CD4-positive, alpha-beta T cell treated with Interleukin-17A for 4 hours (primary cell): ENCODE results near the gene VTI1A.
"Not testable (repeated sequence)": the region's sequence is repeated elsewhere in the genome, so short reads cannot be mapped to it uniquely, and the experiment has no call there.

Source experiments
- DNase-seq: peaks from one replicate; pipeline ENCODE4 v3.0.0-alpha.2; 2020; ENCODE audit warnings: mixed read lengths

Gene VTI1A

DNA sequence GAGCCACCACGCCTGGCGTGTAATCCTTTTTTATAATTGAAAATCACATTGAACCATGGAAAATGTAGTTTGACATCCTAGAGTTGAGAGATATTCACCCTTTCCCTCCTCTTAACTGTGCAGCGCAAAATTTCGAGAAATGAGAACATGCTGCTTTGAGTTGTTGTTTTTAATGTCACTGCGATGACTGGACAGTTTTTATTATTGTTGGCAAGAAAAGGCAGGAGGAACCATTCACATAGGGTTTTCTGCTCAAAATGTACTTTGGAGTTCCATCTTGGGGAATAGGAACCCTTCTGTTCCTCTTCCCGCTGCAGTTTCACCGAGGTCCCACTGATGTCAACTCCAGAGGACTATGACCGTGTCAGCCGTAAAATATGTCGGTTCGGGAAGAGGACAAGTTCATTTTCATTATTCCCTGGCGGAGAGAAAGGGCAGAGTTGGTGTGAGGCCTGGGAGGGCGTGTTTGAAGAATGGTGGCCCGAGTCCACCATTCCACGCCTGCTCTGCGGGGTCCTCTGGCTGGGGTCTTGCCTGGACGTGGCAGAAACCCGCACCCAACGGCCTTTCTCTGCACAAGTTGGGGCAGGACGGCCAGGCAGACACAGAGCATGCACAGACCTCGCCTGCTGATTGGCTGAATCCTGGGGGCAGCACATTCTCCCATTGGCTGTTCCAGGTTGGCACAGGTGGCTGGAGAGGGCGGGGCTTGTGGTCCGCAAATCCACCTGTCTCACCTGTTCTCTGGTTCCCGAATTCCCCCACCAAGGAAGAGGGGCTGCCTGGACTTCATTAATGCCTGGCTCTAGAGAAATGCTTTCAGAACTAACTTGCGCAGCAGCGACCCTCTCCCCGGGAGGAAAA lies 397.9 kb downstream of the VTI1A start:
- no peak for DNase-seq

DNA sequence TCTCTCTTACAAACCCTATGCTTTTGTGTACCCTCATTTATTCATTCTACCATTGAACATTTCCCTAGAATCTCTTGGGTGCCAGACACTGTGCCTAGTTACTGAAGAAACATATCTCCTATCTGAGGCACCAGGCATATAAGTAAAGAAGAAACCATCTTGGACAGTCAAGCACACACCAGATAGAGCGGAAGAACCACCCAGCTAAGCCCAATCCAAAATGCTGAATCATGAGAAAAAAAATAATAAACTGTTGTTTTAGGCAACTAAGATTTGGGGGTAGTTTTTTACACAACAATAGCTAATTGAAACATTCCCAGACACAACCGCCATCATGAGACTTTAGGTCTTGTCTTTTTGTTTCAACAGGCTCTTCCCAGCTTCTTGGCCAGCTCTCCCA lies 400.8 kb downstream of the VTI1A start:
- no peak for DNase-seq

DNA sequence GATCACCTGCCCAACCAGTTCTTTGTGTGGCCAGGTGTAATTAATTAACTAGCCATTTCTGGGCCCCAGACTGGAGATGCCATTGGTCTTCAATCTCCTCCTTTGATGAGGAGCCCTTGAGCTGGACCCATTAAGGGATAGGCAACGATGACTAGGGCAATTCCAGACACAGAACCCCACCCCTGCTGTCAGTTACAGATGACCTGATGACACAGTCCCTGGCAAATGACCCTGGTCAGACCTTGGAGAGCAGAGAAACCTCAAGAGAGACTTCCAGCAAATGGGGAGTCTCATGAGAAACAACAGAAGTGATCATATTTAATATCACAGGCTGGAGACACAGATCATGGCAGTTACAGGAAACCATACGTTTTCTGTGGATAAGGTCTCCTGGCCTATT lies 401.2 kb downstream of the VTI1A start:
- DNase-seq, result no peak

DNA sequence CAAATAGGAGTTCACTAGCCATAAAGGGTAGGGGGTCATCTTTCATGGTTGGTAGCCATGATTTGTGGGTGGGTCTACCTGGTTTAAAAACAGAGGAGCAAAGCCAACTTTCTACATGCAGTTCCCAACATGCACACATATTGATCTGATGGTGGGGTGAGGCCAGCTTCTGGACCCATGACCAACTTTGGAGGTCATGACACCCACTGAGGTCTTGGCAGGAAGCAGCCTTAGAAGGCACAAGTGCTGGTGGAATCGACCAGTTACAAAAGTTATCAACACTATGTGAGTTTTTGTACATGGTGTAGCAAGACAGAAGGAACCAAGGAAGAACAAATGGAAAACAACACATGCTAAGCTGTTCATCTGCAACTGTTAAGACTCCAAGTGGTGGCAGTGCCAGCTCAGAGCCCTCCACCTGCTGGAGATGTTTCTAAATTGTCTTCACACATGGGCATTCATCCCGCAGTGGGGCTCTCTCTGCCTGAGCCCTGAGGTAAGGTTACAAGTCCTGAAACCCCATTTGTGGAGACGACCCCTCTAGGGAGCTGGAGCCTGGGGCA lies 401.9 kb downstream of the VTI1A start:
- DNase-seq, result no peak

DNA sequence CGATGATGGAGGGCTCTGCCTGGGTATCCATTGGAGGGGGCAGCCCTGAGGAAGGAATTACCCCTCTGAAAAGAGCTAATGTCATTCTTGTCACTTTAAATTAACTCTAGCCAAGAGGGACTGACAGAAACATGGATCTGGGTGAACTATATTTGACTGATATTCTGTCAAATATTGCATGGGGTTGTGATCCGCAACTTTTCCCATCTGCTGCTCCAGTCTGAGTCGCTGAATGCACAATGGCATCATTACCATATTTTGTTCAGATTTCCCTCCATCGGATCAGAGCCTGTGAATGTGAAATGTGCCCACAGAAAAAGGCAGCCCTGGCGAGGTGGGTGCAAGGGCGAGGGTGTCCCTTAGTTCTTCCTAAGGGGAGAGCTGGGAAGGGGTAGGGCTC lies 402.5 kb downstream of the VTI1A start:
- DNase-seq, result no peak

DNA sequence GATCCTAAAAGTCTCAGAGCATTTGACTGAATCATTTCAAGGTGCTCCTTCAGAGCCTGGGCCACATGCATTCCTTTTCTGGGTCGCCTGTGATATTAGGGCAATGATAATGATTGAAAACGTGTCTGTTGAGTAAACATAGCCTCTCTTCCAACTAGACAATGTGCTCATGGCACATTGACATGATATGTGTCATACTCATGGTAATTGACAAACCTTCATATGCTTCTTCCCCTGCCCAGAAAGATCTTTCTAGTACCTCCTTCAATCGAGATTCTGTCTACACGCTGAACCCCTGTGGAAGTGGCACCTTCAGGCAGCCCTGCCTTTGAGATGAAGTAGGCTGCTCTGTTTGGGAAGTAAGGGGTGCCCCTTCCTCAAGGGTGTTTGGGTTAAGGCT lies 404.2 kb downstream of the VTI1A start:
- no peak for DNase-seq

DNA sequence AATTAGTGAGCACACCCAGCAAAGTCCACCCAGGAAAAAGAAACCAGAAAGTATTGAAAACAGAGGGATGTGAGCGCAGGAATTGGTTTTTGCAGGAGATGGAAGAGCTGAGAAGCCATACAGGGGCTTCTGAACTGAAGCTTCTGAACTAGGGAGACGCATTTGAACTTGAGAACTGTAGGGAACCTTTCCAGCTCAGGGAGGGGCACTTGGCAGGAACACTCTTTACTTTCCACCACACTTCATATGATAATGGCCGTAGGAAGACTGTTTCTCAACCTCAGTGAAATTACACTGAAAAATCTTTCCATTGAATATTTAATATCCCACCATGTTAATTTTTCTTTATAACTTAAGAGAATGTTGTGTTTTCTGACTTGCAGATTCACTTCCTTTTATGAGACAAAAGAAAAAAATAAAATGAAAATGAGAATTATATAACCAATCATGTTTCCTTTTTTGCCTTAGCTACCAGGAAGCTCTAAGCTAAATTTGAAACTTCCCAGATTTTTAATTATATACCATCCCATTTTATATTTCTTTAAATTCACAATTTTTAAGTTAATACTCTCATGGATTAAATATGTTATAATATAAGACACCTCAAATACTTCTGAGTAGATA lies 404.7 kb downstream of the VTI1A start:
- no peak for DNase-seq

DNA sequence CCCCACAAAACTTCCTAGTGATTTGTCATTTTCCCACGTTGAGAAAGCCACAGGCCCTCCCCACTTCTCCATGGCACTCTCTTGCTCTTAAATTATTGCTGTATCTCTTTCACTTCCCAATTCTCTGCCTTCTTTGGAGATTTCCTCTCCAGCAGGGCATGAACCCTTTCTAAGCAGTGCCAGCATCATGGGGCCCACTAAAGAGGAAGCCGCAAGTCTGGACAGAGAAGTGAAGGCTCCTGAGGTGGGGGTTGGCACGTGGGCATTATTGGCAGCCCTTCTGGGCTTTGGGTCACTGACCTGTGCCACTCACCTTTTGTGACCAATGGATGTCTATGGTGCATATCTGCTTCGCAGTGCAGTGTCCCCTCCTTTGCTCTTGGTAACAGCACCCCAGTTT lies 405.3 kb downstream of the VTI1A start:
- DNase-seq, result no peak

DNA sequence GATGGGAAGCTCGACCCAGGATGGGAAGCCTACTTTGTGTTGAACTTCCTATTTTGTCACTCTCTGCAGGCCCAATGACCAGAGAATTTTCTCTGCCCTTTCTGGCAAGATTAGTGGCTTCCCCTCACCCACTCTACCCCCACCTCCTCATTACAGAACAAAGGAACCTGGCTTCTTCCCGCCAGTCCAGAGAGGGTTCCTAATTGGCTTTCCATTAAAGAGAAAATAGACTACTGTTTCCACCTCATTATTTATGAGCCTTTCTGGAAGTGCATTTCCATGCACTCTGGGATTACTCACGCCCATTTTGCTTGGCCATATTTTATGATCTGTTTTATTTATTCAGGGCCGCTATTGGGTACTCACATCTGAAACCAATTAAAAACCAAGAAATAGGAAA lies 408.1 kb downstream of the VTI1A start:
- DNase-seq, result no peak

DNA sequence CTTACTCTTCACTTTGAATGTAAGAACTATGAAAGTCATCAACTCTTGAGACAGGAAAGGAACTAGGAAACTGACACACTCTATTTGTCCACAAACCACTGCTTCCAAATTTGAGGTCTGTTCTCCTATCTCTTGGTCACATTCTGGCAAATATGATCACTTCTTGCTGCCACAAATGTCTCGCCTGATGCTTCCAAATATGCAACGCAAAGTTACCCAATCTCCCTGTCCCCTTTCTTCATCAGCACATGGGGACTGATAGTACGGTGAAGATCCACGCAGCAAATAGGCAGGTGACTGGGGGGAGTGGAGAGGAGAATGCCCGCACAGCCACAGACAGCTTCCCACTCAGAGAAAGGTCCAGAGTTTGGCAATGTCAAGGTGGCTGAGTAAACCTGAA lies 410.5 kb downstream of the VTI1A start:
- DNase-seq, result no peak

DNA sequence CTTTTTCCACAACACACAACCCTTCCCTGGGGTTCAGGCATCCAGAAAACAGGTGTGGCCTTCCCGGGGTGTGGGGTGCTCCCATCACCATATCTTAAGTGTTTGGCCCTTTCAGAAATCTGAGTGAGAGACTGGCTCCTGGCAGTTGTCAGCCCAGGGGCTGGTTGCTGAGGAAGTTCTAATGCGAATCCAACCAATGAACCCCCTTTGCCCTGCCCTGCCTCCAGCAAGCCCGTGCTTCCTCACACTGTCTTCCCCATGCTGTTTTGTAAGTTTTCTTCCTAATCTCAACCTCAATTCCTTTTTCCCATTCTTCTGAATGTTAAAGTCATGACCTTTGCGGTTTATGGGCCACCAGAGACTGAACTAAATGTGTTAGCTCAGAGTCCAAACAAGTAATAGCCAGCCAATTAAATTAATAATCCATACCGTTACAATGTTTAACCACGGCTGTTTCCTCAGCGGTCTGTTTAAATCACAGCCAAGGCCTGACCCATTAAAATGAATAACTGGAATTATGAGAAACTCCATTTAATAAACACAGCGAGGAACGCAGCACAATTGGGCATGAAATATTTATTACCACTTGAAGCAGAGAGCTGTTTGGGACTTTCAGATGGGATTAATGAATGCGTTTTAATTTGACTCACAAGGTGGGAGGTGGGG lies 412.1 kb downstream of the VTI1A start:
- DNase-seq, result no peak

DNA sequence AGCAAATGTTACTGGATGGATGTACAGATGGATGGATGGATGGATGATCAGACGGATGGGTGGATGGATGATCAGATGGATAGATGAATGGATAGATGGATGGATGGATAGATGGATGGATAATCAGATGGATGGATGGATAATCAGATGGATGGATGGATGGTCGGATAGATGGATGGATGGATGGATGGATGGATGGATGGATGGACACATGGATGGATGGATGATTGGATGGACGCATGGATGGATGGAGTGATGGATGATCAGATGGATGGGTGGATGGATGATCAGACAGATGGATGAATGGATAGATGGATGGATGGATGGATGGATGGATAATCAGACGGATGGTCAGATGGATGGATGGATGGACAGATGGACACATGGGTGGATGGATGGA lies 412.8 kb downstream of the VTI1A start:
- DNase-seq, result no peak

DNA sequence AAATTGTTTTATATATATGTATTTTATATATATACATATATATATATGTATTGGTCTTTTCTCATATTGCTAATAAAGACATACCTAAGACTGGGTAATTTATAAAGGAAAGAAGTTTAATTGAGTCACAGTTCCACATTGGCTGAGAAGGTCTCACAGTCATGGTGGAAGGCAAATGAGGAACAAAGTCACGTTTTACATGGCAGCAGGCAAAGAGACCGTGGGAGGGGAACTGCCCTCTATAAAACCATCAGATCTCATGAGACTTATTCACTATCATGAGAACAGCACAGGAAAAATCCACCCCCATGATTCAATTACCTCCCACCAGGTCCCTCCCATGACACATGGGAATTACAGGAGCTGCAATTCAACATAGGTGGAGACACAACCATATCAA lies 416.4 kb downstream of the VTI1A start:
- not testable (repeated sequence) for DNase-seq
